Smooth muscle cell (in vitro differentiated cells): ENCODE data around the gene FIP1L1. TPM values are rescaled to one million over a fixed set of nuclear protein-coding genes. Genes with fewer than 3 reads are reported as not detected.

ENCODE experiments used
- DNase-seq: peaks from one replicate; lab custom pipeline; 2025; ENCODE audit not compliant: unreplicated experiment; lab: John Stamatoyannopoulos, UW
- H2AFZ ChIP-seq: fragments of 200-600 bp; sonication (generic); 2 replicates; pipeline ENCODE4 v1.6.0; 2016; ENCODE audit warnings: antibody characterized with exemption, low read depth, mild to moderate bottlenecking
- H3F3A ChIP-seq: fragments of 200-600 bp; sonication (generic); 2 replicates; pipeline ENCODE4 v1.6.0; 2017; ENCODE audit warnings: antibody characterized with exemption, low read depth
- H3K27ac ChIP-seq: fragments of 200-600 bp; sonication (generic); 2 replicates; pipeline ENCODE4 v1.5.1; 2016; ENCODE audit warnings: low read depth, mild to moderate bottlenecking
- H3K27me3 ChIP-seq: fragments of 200-600 bp; sonication (generic); 2 replicates; pipeline ENCODE4 v1.6.1; 2016; ENCODE audit warnings: low read depth, mild to moderate bottlenecking
- H3K36me3 ChIP-seq: fragments of 200-600 bp; sonication (generic); 2 replicates; pipeline ENCODE4 v1.5.1; 2016; ENCODE audit warnings: low read depth
- H3K4me1 ChIP-seq: fragments of 200-600 bp; sonication (generic); 2 replicates; pipeline ENCODE4 v1.5.1; 2016; ENCODE audit warnings: low read depth
- H3K4me2 ChIP-seq: fragments of 200-600 bp; sonication (generic); 2 replicates; pipeline ENCODE4 v1.6.0; 2016; ENCODE audit warnings: mild to moderate bottlenecking
- H3K4me3 ChIP-seq: fragments of 200-600 bp; sonication (generic); 2 replicates; pipeline ENCODE4 v1.5.1; 2016; ENCODE audit warnings: mild to moderate bottlenecking
- H3K79me2 ChIP-seq: fragments of 200-600 bp; sonication (generic); 2 replicates; pipeline ENCODE4 v1.6.0; 2016; ENCODE audit warnings: low read depth, mild to moderate bottlenecking
- H3K9ac ChIP-seq: fragments of 200-600 bp; sonication (generic); 2 replicates; pipeline ENCODE4 v1.6.0; 2016; ENCODE audit warnings: low read depth
- H3K9me3 ChIP-seq: fragments of 200-600 bp; sonication (generic); replicated peaks from 2 replicates; pipeline ENCODE4 v1.5.1; 2016; ENCODE audit warnings: low read depth
- H4K20me1 ChIP-seq: fragments of 200-600 bp; sonication (generic); 2 replicates; pipeline ENCODE4 v1.6.0; 2016; ENCODE audit warnings: low read depth
- CTCF ChIP-seq: fragments of 200-600 bp; sonication (generic); IDR thresholded peaks from 2 replicates; pipeline ENCODE4 v1.5.1; 2017; ENCODE audit warnings: borderline replicate concordance, mild to moderate bottlenecking, antibody characterized with exemption; ENCODE audit not compliant: insufficient read depth, poor library complexity, severe bottlenecking
- WGBS: methylation state at CpG from one replicate; pipeline ENCODE4 v1.1.7; 2016; ENCODE audit warnings: low lambda C conversion rate; 5-methylcytosine and 5-hydroxymethylcytosine counted together
- polyA plus RNA-seq: library from polyadenylated mRNA; unstranded; fragments of >200 nt; fragmentation: Nextera tagmentation; extraction: Ambion mirVana; gene quantifications from 2 replicates; pipeline ENCODE4 v1.2.1, GENCODE V29; 2016
- total RNA-seq: library from RNA; depleted of rRNA; stranded (reverse); fragments of >200 nt; gene quantifications from 2 replicates; pipeline ENCODE4 v1.2.3, GENCODE V29; 2014

FIP1L1 gene
- total and polyA plus RNA-seq, 2 experiments from 2014 or later: 55.1 to 65.7 TPM

- no peak overlapping the region for H2AFZ ChIP-seq
- H3K4me1 ChIP-seq: peaks cover 11% of the 10 kb centered on the region
- H3K36me3 ChIP-seq: no peaks in the 10 kb centered on the region
- H3K27me3 ChIP-seq: no peaks in the 10 kb centered on the region
- WGBS: 87% methylated on average over 8 of the region's 8 CpGs
- no peaks in the 10 kb centered on the region for H4K20me1 ChIP-seq
- no peak overlapping the region for H3K27ac ChIP-seq
- no peak overlapping the region for H3K9ac ChIP-seq
- H3K79me2 ChIP-seq: no peaks in the 10 kb centered on the region
- no peaks in the 10 kb centered on the region for H3K9me3 ChIP-seq
- H3K4me3 ChIP-seq: no peak overlapping the region
- no peak for DNase-seq
- H3K4me2 ChIP-seq: no peak overlapping the region
- no peak for TF ChIP-seq CTCF
- H3F3A ChIP-seq: peaks cover 10% of the 10 kb centered on the region
These were observed 104.1 kb downstream of the FIP1L1 start for GRCh38 chr4:53481586-53481985.

- 89% methylated on average over 1 of the region's 1 CpG for WGBS
- no peaks in the 10 kb centered on the region for H4K20me1 ChIP-seq
- no peak for DNase-seq
- peaks cover 3% of the 10 kb centered on the region for H3F3A ChIP-seq
- no peaks in the 10 kb centered on the region for H3K79me2 ChIP-seq
- no peak for TF ChIP-seq CTCF
- no peaks in the 10 kb centered on the region for H3K9me3 ChIP-seq
- no peaks in the 10 kb centered on the region for H3K36me3 ChIP-seq
- no peak overlapping the region for H3K27ac ChIP-seq
- no peaks in the 10 kb centered on the region for H3K4me1 ChIP-seq
- no peak overlapping the region for H3K4me3 ChIP-seq
- H3K9ac ChIP-seq: no peak overlapping the region
- H2AFZ ChIP-seq: no peak overlapping the region
- H3K27me3 ChIP-seq: no peaks in the 10 kb centered on the region
- H3K4me2 ChIP-seq: no peak overlapping the region
These were observed 105.8 kb downstream of the FIP1L1 start for GRCh38 chr4:53483250-53483649.

GRCh38 chr4:53484911-53485657 is 107.6 kb downstream of the FIP1L1 start:
- Histone ChIP-seq H3K4me2 (peak overlapping the region; percentile 43), H3K79me2 (no peaks in the 10 kb centered on the region), H2AFZ (peak overlapping the region; percentile 35), H3K4me3 (no peak overlapping the region), H3K9ac (no peak overlapping the region), H3F3A (peaks cover 9% of the 10 kb centered on the region), H3K9me3 (no peaks in the 10 kb centered on the region), H3K4me1 (peaks cover 8% of the 10 kb centered on the region), H3K27ac (no peak overlapping the region), H3K27me3 (no peaks in the 10 kb centered on the region), H4K20me1 (no peaks in the 10 kb centered on the region), H3K36me3 (no peaks in the 10 kb centered on the region)
- 42% methylated on average over 5 of the region's 5 CpGs for WGBS
- no peak for DNase-seq
- no peak for TF ChIP-seq CTCF

GRCh38 chr4:53485658-53486040 is 108.2 kb downstream of the FIP1L1 start:
- H3K9ac ChIP-seq: no peak overlapping the region
- no peaks in the 10 kb centered on the region for H3K27me3 ChIP-seq
- H3K4me3 ChIP-seq: no peak overlapping the region
- H3K4me1 ChIP-seq: peaks cover 9% of the 10 kb centered on the region
- H2AFZ ChIP-seq: no peak overlapping the region
- WGBS: 35% methylated on average over 1 of the region's 1 CpG
- TF ChIP-seq CTCF: no peak
- H3K36me3 ChIP-seq: no peaks in the 10 kb centered on the region
- H3K4me2 ChIP-seq: no peak overlapping the region
- peaks cover 11% of the 10 kb centered on the region for H3F3A ChIP-seq
- no peaks in the 10 kb centered on the region for H3K79me2 ChIP-seq
- no peak overlapping the region for H3K27ac ChIP-seq
- H3K9me3 ChIP-seq: no peaks in the 10 kb centered on the region
- no peak for DNase-seq
- no peaks in the 10 kb centered on the region for H4K20me1 ChIP-seq
